Testis (tissue), 2 donors: Measurements from ENCODE around the gene SEC11A.

Experiments
- POLR2A ChIP-seq: fragments of 450-650 bp; IDR thresholded peaks from one replicate; pipeline ENCODE4 v1.6.1; 2017; ENCODE audit warnings: antibody characterized with exemption, mild to moderate bottlenecking, moderate library complexity
- TF ChIP-seq, protein P1 (sequence below), 3 experiments: fragments of 450-650 bp in 2 of 3; fragments of 200-600 bp in 1 of 3; sonication (generic) in 1 of 3; IDR thresholded peaks; one replicate each; pipeline ENCODE4 v1.5.1; 2016 to 2019; ENCODE audit warnings: antibody characterized with exemption in 3 of 3, mild to moderate bottlenecking in 2 of 3, moderate library complexity in 1 of 3

DNA sequence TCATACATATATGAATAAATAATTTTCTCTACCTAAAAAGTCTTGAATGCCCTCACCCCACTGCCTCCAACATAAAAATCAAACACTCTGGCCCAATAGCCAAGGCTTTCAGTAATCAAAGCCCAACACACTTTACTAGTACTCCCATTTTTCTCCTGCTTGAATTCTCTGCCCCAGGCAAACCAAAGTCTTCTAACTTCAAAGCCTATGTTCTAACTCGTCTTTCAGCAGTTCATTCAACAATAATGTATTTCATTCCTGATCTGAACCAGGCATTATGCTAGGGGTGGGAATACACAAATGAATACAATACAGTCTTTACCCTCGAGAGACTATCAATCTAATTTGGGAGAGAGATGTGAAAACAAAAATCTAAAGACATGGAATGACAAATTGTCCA lies 21.1 kb upstream of the SEC11A start:
- TF ChIP-seq POLR2A, result no peak
- TF ChIP-seq, protein P1, sequence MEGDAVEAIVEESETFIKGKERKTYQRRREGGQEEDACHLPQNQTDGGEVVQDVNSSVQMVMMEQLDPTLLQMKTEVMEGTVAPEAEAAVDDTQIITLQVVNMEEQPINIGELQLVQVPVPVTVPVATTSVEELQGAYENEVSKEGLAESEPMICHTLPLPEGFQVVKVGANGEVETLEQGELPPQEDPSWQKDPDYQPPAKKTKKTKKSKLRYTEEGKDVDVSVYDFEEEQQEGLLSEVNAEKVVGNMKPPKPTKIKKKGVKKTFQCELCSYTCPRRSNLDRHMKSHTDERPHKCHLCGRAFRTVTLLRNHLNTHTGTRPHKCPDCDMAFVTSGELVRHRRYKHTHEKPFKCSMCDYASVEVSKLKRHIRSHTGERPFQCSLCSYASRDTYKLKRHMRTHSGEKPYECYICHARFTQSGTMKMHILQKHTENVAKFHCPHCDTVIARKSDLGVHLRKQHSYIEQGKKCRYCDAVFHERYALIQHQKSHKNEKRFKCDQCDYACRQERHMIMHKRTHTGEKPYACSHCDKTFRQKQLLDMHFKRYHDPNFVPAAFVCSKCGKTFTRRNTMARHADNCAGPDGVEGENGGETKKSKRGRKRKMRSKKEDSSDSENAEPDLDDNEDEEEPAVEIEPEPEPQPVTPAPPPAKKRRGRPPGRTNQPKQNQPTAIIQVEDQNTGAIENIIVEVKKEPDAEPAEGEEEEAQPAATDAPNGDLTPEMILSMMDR (IDR thresholded peaks at IDR 0.05), result no peak
